Activated T-helper 17 cell treated with anti-CD3 and anti-CD28 coated beads, Interleukin-2, amount 50 U/mL, for 72 hours (primary cell): Measurements from ENCODE around the gene KCNIP4. TPM values are rescaled to one million over a fixed set of nuclear protein-coding genes. Genes with fewer than 3 reads are reported as not detected.

Experiments
- ATAC-seq: fragments of 150-1000 bp; cut with Tn5 transposase; replicated peaks from 2 replicates; pipeline ENCODE4 v1.10.0; 2021; ENCODE audit warnings: mild to moderate bottlenecking, moderate library complexity
- H3K27ac Mint-ChIP-seq: one replicate; pipeline ENCODE4 v1.8.0; 2022; ENCODE audit warnings: mixed read lengths
- H3K27me3 Mint-ChIP-seq: one replicate; pipeline ENCODE4 v1.8.0; 2022; ENCODE audit warnings: mixed read lengths
- H3K36me3 Mint-ChIP-seq: one replicate; pipeline ENCODE4 v1.8.0; 2022; ENCODE audit warnings: low read depth, mild to moderate bottlenecking, mixed read lengths
- H3K4me1 Mint-ChIP-seq: one replicate; pipeline ENCODE4 v1.8.0; 2022; ENCODE audit warnings: mixed read lengths
- H3K4me3 Mint-ChIP-seq: one replicate; pipeline ENCODE4 v1.8.0; 2022; ENCODE audit warnings: mild to moderate bottlenecking, mixed read lengths
- H3K9me3 Mint-ChIP-seq: one replicate; pipeline ENCODE4 v1.8.0; 2022; ENCODE audit warnings: mixed read lengths
- total RNA-seq, 2 donors: library from RNA; stranded (reverse); gene quantifications; one replicate each; pipeline ENCODE4 v1.2.3, GENCODE V29; 2022

KCNIP4 gene
- total RNA-seq, 2 donors from 2014 or later: not detected

- peaks cover 3% of the 10 kb centered on the region for H3K27me3 Mint-ChIP-seq
- H3K4me1 Mint-ChIP-seq: no peaks in the 10 kb centered on the region
- no peak for ATAC-seq
- H3K9me3 Mint-ChIP-seq: no peaks in the 10 kb centered on the region
- H3K4me3 Mint-ChIP-seq: no peak overlapping the region
- H3K27ac Mint-ChIP-seq: no peak overlapping the region
- H3K36me3 Mint-ChIP-seq: no peaks in the 10 kb centered on the region
Measured at GRCh38 chr4:21457086-21457840, 491.3 kb downstream of the KCNIP4 start.

GRCh38 chr4:21454831-21455230 is 493.7 kb downstream of the KCNIP4 start:
- Mint-ChIP-seq H3K4me3 (no peak overlapping the region), H3K9me3 (no peaks in the 10 kb centered on the region), H3K36me3 (no peaks in the 10 kb centered on the region), H3K27me3 (peaks cover 3% of the 10 kb centered on the region), H3K27ac (no peak overlapping the region), H3K4me1 (no peaks in the 10 kb centered on the region)
- no peak for ATAC-seq

- Mint-ChIP-seq H3K4me3 (no peak overlapping the region), H3K27ac (no peak overlapping the region), H3K4me1 (no peaks in the 10 kb centered on the region), H3K27me3 (peaks cover 3% of the 10 kb centered on the region), H3K36me3 (no peaks in the 10 kb centered on the region), H3K9me3 (no peaks in the 10 kb centered on the region)
- ATAC-seq: no peak
Measured at GRCh38 chr4:21454201-21454600, 494.4 kb downstream of the KCNIP4 start.

- no peaks in the 10 kb centered on the region for H3K4me1 Mint-ChIP-seq
- peaks cover 3% of the 10 kb centered on the region for H3K27me3 Mint-ChIP-seq
- no peaks in the 10 kb centered on the region for H3K9me3 Mint-ChIP-seq
- no peaks in the 10 kb centered on the region for H3K36me3 Mint-ChIP-seq
- H3K27ac Mint-ChIP-seq: no peak overlapping the region
- H3K4me3 Mint-ChIP-seq: no peak overlapping the region
- ATAC-seq: no peak
Measured at GRCh38 chr4:21452931-21453330, 495.6 kb downstream of the KCNIP4 start.

GRCh38 chr4:21451032-21451431 is 497.5 kb downstream of the KCNIP4 start:
- H3K27me3 Mint-ChIP-seq: no peaks in the 10 kb centered on the region
- no peaks in the 10 kb centered on the region for H3K36me3 Mint-ChIP-seq
- no peak overlapping the region for H3K4me3 Mint-ChIP-seq
- H3K27ac Mint-ChIP-seq: no peak overlapping the region
- no peaks in the 10 kb centered on the region for H3K9me3 Mint-ChIP-seq
- no peak for ATAC-seq
- H3K4me1 Mint-ChIP-seq: no peaks in the 10 kb centered on the region

- H3K27ac Mint-ChIP-seq: no peak overlapping the region
- no peaks in the 10 kb centered on the region for H3K36me3 Mint-ChIP-seq
- H3K27me3 Mint-ChIP-seq: no peaks in the 10 kb centered on the region
- H3K4me1 Mint-ChIP-seq: no peaks in the 10 kb centered on the region
- ATAC-seq: no peak
- no peak overlapping the region for H3K4me3 Mint-ChIP-seq
- H3K9me3 Mint-ChIP-seq: no peaks in the 10 kb centered on the region
Measured at GRCh38 chr4:21450331-21450730, 498.2 kb downstream of the KCNIP4 start.

GRCh38 chr4:21447301-21448054 is 501.1 kb downstream of the KCNIP4 start:
- ATAC-seq: no peak

GRCh38 chr4:21420166-21420565 is 528.4 kb downstream of the KCNIP4 start:
- Mint-ChIP-seq H3K9me3 (no peaks in the 10 kb centered on the region), H3K4me3 (no peak overlapping the region)
- ATAC-seq: no peak

More at GRCh38 chr4:21447301-21448054, 501.1 kb downstream of the KCNIP4 start:
- Mint-ChIP-seq H3K4me1 (no peaks in the 10 kb centered on the region), H3K27ac (no peak overlapping the region), H3K36me3 (no peaks in the 10 kb centered on the region), H3K4me3 (no peak overlapping the region), H3K9me3 (no peaks in the 10 kb centered on the region), H3K27me3 (no peaks in the 10 kb centered on the region)

GRCh38 chr4:21415728-21416127 is 532.8 kb downstream of the KCNIP4 start:
- no peaks in the 10 kb centered on the region for H3K4me1 Mint-ChIP-seq
- H3K9me3 Mint-ChIP-seq: no peaks in the 10 kb centered on the region
- peaks cover 4% of the 10 kb centered on the region for H3K27me3 Mint-ChIP-seq
- no peak for ATAC-seq
- H3K4me3 Mint-ChIP-seq: no peak overlapping the region
- H3K36me3 Mint-ChIP-seq: no peaks in the 10 kb centered on the region
- H3K27ac Mint-ChIP-seq: no peak overlapping the region

More at GRCh38 chr4:21420166-21420565, 528.4 kb downstream of the KCNIP4 start:
- no peak overlapping the region for H3K27ac Mint-ChIP-seq
- H3K36me3 Mint-ChIP-seq: no peaks in the 10 kb centered on the region
- no peaks in the 10 kb centered on the region for H3K4me1 Mint-ChIP-seq
- peaks cover 4% of the 10 kb centered on the region for H3K27me3 Mint-ChIP-seq

GRCh38 chr4:21413807-21414370 is 534.7 kb downstream of the KCNIP4 start:
- Mint-ChIP-seq H3K27me3 (peaks cover 8% of the 10 kb centered on the region), H3K9me3 (peaks cover 4% of the 10 kb centered on the region), H3K4me3 (no peak overlapping the region), H3K27ac (no peak overlapping the region), H3K4me1 (no peaks in the 10 kb centered on the region), H3K36me3 (no peaks in the 10 kb centered on the region)
- ATAC-seq: no peak

GRCh38 chr4:21411086-21411485 is 537.5 kb downstream of the KCNIP4 start:
- H3K27ac Mint-ChIP-seq: no peak overlapping the region

GRCh38 chr4:21410372-21410771 is 538.2 kb downstream of the KCNIP4 start:
- Mint-ChIP-seq H3K27ac (no peak overlapping the region), H3K36me3 (no peaks in the 10 kb centered on the region), H3K27me3 (peaks cover 5% of the 10 kb centered on the region), H3K9me3 (peaks cover 4% of the 10 kb centered on the region), H3K4me3 (no peak overlapping the region), H3K4me1 (no peaks in the 10 kb centered on the region)
- no peak for ATAC-seq

More at GRCh38 chr4:21411086-21411485, 537.5 kb downstream of the KCNIP4 start:
- H3K4me1 Mint-ChIP-seq: no peaks in the 10 kb centered on the region
- H3K36me3 Mint-ChIP-seq: no peaks in the 10 kb centered on the region
- peaks cover 4% of the 10 kb centered on the region for H3K9me3 Mint-ChIP-seq
- ATAC-seq: no peak
- H3K27me3 Mint-ChIP-seq: peaks cover 8% of the 10 kb centered on the region
- H3K4me3 Mint-ChIP-seq: no peak overlapping the region

- H3K36me3 Mint-ChIP-seq: no peaks in the 10 kb centered on the region
- no peaks in the 10 kb centered on the region for H3K27me3 Mint-ChIP-seq
- H3K9me3 Mint-ChIP-seq: peaks cover 7% of the 10 kb centered on the region
- ATAC-seq: no peak
- H3K4me1 Mint-ChIP-seq: no peaks in the 10 kb centered on the region
- H3K27ac Mint-ChIP-seq: no peak overlapping the region
- H3K4me3 Mint-ChIP-seq: no peak overlapping the region
Measured at GRCh38 chr4:21387683-21388082, 560.9 kb downstream of the KCNIP4 start.

- no peaks in the 10 kb centered on the region for H3K4me1 Mint-ChIP-seq
- ATAC-seq: no peak
- no peak overlapping the region for H3K27ac Mint-ChIP-seq
- H3K4me3 Mint-ChIP-seq: no peak overlapping the region
- peaks cover 3% of the 10 kb centered on the region for H3K27me3 Mint-ChIP-seq
- peaks cover 5% of the 10 kb centered on the region for H3K9me3 Mint-ChIP-seq
- no peaks in the 10 kb centered on the region for H3K36me3 Mint-ChIP-seq
Measured at GRCh38 chr4:21386166-21386780, 562.3 kb downstream of the KCNIP4 start.
